CD4-positive, alpha-beta T cell treated with Interleukin-10 for 1 hour (primary cell): ENCODE data around the gene CAPN15.
"Not testable (repeated sequence)": the region's sequence is repeated elsewhere in the genome, so short reads cannot be mapped to it uniquely, and the experiment has no call there.

Experiments used
- DNase-seq: peaks from one replicate; pipeline ENCODE4 v3.0.0-alpha.2; 2020

CAPN15 gene

DNA sequence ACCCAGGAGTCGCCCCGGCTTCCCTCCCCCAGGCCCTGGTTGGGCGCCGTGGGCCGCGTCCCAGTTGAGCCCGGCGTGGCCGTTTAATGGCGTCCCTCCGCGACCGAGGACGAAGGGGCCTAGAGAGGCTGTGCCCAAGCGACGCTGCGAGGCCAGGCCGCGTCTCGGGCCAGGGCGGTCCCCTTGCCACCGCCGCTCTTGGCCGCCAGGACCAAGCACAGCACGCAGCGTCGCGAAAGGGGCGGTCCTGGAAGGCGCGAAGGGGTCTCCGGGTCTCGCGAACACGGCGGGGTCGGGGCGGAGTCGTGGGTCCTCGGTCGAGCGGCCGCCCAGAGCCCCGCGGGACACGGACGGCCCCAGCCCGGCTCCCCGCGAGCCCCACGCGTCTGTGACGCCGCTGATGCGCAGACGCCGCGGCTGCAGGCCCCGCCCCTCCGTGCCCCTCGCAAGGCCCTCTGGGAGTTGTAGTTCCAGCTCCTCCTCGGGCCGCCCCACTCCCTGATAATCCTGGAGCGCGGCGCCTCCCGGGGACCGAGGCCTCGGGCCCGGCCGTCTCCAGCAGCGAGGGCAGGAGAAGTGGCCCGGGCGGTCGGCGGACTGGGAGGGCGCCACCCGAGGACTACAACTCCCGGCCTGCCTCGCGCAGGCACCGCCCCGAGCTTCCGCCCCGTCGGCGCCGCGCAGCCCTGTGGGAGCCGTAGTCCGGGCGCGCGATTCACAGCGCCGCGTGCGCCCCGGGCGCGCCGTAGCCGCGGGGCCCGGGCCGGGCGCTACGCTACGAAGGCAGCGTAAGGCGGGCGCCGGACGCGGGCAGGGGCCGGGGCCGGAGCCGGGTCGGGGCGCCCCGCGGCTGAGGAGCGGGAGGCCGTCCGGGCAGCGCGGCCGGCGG, at the start of gene CAPN15:
Gene CAPN15, plus strand, starts transcription at position 698 of the 889 bp plus-strand sequence. CDS start 19,127 bp downstream, outside the sequence.
- peak; percentile 87 for DNase-seq

DNA sequence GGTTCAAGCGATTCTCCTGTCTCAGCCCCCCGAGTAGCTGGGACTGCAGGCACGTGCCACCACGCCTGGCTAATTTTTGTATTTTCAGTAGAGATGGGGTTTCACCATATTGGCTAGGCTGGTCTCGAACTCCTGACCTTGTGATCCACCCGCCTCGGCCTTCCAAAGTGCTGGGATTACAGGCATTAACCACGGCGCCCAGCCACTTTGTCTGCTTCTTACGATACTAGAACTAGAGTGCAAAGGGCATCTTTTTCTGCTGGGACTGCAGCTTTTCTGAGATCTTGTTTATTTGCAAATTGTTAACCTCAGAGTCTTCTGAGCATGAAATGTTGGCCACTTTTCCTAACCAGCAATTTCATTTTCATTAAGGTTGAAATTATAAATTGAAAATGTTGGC, 49.2 kb upstream of the CAPN15 start:
- DNase-seq, result not testable (repeated sequence)

- DNase-seq, result no peak
Observed at GRCh38 chr16:482468-483185, 44.9 kb upstream of the CAPN15 start.

- no peak for DNase-seq
Observed at GRCh38 chr16:483341-484075, 44.0 kb upstream of the CAPN15 start.

GRCh38 chr16:489606-490005, 37.9 kb upstream of the CAPN15 start:
- DNase-seq, result no peak

- DNase-seq, result no peak
Observed at GRCh38 chr16:490768-491167, 36.7 kb upstream of the CAPN15 start.

DNA sequence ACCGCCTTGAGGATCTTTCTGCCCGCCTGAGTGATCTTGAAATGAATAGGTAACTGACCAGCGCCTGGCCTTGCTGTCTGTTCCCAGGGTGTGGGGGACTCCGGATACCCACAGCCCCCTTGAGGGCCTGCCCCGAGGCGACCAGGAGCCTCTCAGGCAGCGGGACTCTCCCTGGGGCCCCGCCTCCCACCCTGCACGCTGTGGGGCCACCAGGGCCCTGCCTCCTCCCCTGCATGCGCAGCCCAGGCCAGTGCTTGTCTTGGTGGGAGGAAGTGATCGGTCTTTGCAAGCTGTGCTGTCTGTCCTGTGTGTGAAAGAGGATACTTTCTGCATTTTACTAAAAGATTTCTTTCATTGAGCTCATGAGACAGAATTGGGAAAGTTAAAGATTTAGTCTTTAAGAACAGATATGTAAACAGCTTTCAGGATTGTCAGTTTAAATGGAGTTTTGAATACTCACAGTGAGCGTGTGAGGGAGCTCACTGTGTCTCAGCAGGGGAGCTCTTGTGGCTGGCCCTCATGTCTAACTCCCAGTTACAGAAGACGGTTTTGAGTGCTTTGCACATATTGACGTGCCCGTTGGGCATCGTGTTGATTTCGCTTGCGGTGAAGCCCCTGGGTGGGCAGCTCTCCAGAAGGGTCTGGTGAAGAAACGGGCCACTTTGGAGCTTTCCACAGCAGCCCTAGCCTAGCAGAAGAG, 36.1 kb upstream of the CAPN15 start:
- DNase-seq, result no peak

GRCh38 chr16:492211-492875, 35.2 kb upstream of the CAPN15 start:
- DNase-seq, result no peak

DNA sequence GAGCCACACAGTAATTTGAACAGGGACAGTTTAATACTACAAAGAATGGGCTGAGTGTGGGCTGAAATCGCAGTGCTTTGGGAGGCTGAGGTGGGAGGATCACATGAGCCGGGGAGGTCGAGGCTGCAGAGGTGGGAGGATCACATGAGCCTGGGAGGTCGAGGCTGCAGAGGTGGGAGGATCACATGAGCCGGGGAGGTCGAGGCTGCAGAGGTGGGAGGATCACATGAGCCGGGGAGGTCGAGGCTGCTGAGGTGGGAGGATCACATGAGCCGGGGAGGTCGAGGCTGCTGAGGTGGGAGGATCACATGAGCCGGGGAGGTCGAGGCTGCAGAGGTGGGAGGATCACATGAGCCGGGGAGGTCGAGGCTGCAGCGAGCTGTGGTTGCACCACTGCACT, 32.8 kb upstream of the CAPN15 start:
- not testable (repeated sequence) for DNase-seq

DNA sequence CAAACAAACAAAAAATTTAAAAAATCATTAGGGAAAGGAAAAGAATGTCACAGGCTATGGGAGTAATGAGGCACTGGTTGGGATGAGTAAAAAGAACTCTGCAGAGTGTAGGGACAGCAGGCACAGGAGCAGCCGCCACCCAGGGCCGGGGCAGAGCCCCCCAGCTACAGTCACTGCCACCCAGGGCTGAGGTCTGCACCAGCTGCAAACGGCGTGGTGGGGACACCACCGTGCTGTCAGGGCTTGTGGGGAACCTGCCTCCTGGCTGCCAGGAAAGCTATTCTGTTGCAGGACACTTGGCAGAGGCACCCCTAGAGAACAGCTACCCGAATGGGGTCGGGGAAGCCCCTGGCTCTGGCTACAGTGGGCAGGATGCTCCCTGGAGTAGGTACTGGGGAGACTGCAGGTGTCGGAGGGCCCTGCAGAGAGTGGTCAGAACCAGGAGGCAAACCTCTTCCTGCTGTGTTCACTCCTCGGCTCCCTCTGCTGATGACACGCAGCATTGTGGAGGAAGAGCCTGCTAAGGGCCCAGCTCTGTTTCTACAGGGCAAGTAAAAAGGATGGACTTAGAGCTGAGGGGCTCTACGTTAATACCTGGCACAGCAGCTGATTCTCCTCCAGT, 32.3 kb upstream of the CAPN15 start:
- DNase-seq, result peak; percentile 17

GRCh38 chr16:496097-496886, 31.2 kb upstream of the CAPN15 start:
- DNase-seq, result no peak

GRCh38 chr16:497258-497657, 30.3 kb upstream of the CAPN15 start:
- no peak for DNase-seq

DNA sequence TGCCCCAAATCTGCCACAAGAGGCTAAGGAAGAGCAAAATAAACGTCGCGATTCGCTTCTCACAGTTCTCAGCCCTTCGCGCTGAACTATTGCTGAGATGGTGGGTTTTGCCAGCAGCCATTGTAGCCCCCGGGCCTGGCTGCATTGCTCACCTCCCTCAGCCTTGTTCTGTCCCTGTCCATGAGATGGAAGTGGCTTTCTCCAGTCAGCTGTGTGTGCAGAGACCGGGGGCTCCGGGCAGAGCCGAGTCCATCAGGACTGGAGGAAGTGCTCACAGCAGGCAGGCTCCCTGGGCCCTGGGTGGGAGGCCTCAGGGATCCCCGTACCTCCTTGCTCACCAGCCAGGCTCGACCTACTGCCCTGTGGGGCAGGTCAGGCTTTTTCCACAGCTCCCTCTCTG, 27.6 kb upstream of the CAPN15 start:
- DNase-seq, result no peak

GRCh38 chr16:500709-501108, 26.8 kb upstream of the CAPN15 start:
- no peak for DNase-seq

GRCh38 chr16:502179-502943, 25.2 kb upstream of the CAPN15 start:
- no peak for DNase-seq

- DNase-seq, result no peak
Observed at GRCh38 chr16:503150-504071, 24.1 kb upstream of the CAPN15 start.

DNA sequence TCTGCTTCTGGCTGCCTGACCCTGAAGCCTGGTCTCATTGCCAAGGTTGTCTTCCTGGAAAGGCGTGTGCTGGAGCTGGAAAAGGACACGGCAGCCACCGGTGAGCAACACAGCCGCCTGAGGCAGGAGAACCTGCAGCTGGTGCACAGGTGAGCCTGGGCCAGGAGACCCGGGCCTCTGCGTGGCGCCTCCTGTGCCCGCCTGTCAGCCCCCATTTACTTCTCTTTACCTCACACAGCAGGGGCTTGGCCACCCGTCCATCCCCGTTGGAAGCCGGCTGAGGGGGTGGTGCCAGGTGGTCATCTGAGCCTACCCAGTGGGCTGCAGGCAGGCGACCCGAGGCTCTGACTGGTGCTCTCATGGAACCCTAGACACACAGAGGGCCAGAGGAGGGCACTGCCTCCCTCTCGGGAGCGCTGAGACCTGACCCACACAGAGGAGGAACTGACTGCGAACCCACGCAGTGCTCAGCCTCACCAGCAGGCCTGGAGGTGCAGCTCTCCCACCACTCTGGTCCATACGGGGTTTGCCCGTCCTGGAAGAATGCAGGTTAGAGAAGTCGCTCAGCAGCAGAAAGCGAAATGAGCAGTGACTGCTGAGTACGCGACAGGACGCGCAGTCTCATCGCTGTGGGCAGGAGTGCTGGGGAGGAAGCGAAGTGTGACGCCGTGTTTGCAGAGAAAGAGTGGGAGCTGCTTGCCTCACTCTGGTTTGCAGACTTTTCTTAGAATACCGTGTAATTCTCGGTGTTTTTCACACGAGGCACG, 21.9 kb upstream of the CAPN15 start:
- DNase-seq, result no peak

GRCh38 chr16:506246-506546, 21.3 kb upstream of the CAPN15 start:
- DNase-seq, result no peak
